Activated T-cell treated with anti-CD3 and anti-CD28 coated beads, Interleukin-2, amount 50 U/mL, for 4 hours (primary cell): ENCODE results near the gene STX8. TPM values are rescaled to one million over a fixed set of nuclear protein-coding genes. Genes with fewer than 3 reads are reported as not detected.

ENCODE experiments used
- total RNA-seq, 3 donors: library from RNA; stranded (reverse); gene quantifications; one replicate each; pipeline ENCODE4 v1.2.1, GENCODE V29; 2021

Gene STX8
- total RNA-seq, 3 donors from 2014 or later, result 37.5 to 40.7 (median 38.3) TPM

Other genes starting within 250 kb of the STX8 start
- gene CFAP52, start 822 bp upstream of the STX8 start, total RNA-seq, result not detected
- gene USP43, start 69.7 kb upstream of the STX8 start, total RNA-seq, result under 1 TPM in 2 of 3 donors, not detected in 1; 0.14 to 0.18 TPM
- gene DHRS7C, start 215.8 kb upstream of the STX8 start, total RNA-seq, result not detected
- gene GSG1L2, start 246.3 kb upstream of the STX8 start, total RNA-seq, result not detected